SIG-M5 treated with dmso at 0.1 percent for 504 hours (cell line): ENCODE data around the gene MARCHF11.
A peak's percentile ranks its signal among the peaks of the same experiment; 100 is the strongest.

Experiments used
- DNase-seq: peaks from one replicate; lab custom pipeline; 2025; ENCODE audit not compliant: unreplicated experiment; lab: John Stamatoyannopoulos, UW

Gene MARCHF11

GRCh38 chr5:16179511-16179935 is at the start of gene MARCHF11:
TSS of gene MARCHF11 (minus strand) at chr5:16179791. CDS start at chr5:16179575, 216 bp downstream.
- no peak for DNase-seq

- DNase-seq: no peak
Observed at GRCh38 chr5:16225927-16226326, 46.3 kb upstream of the MARCHF11 start.

- DNase-seq: no peak
Observed at GRCh38 chr5:16192311-16192710, 12.7 kb upstream of the MARCHF11 start.

- DNase-seq: no peak
Observed at GRCh38 chr5:16180789-16181082, 1.1 kb upstream of the MARCHF11 start.

- DNase-seq: no peak
Observed at GRCh38 chr5:16179936-16180788, 571 bp upstream of the MARCHF11 start.

- DNase-seq: peak; percentile 2
Observed at GRCh38 chr5:16178745-16179372, 732 bp downstream of the MARCHF11 start.

- no peak for DNase-seq
Observed at GRCh38 chr5:16169550-16169949, 10.0 kb downstream of the MARCHF11 start.

- DNase-seq: peak; percentile 75
Observed at GRCh38 chr5:16160706-16161105, 18.9 kb downstream of the MARCHF11 start.

GRCh38 chr5:16159636-16160035 is 20.0 kb downstream of the MARCHF11 start:
- DNase-seq: no peak

- no peak for DNase-seq
Observed at GRCh38 chr5:16156152-16156551, 23.4 kb downstream of the MARCHF11 start.

- DNase-seq: peak; percentile 16
Observed at GRCh38 chr5:16152601-16153568, 26.7 kb downstream of the MARCHF11 start.

GRCh38 chr5:16149621-16150020 is 30.0 kb downstream of the MARCHF11 start:
- DNase-seq: no peak

- no peak for DNase-seq
Observed at GRCh38 chr5:16147179-16147900, 32.3 kb downstream of the MARCHF11 start.

GRCh38 chr5:16144416-16144815 is 35.2 kb downstream of the MARCHF11 start:
- DNase-seq: no peak

- no peak for DNase-seq
Observed at GRCh38 chr5:16143361-16144049, 36.1 kb downstream of the MARCHF11 start.

GRCh38 chr5:16140944-16141343 is 38.6 kb downstream of the MARCHF11 start:
- no peak for DNase-seq

GRCh38 chr5:16140417-16140816 is 39.2 kb downstream of the MARCHF11 start:
- DNase-seq: no peak

- DNase-seq: no peak
Observed at GRCh38 chr5:16137177-16137576, 42.4 kb downstream of the MARCHF11 start.

GRCh38 chr5:16135506-16135905 is 44.1 kb downstream of the MARCHF11 start:
- DNase-seq: no peak

- DNase-seq: no peak
Observed at GRCh38 chr5:16135003-16135402, 44.6 kb downstream of the MARCHF11 start.
